K562 (cell line): ENCODE results near the gene VDR. TPM values are rescaled to one million over a fixed set of nuclear protein-coding genes. Genes with fewer than 3 reads are reported as not detected.

Source experiments
- ATAC-seq: fragments of 200-7000 bp; cut with Tn5 transposase; 3 replicates; pipeline ENCODE4 v1.9.1; 2020; ENCODE audit warnings: moderate library complexity
- BruUV-seq: library from RNA; stranded (reverse); fragments of 400-500 nt; replicated peaks from 2 replicates; lab custom pipeline; 2021; lab: Mats Ljungman, UMichigan
- CTCF ChIA-PET: fragments of 300-600 bp; formaldehyde crosslinking; extraction: SDS; loops from one replicate; lab custom pipeline; 2021; ENCODE audit warnings: low intra/inter-chr PET ratio; lab: Yijun Ruan, JAX
- POLR2A ChIA-PET: fragments of 300-600, 350-650 bp; sonication (Branson Sonifier 250); formaldehyde crosslinking; extraction: SDS; loops from one replicate; lab custom pipeline; 2021; ENCODE audit warnings: antibody characterized with exemption, inconsistent platforms; lab: Yijun Ruan, JAX
- DNase-seq, 4 experiments: peaks; one replicate each; pipeline versions ENCODE4 v3.0.0 to v3.0.0-alpha.2; 2011 to 2018; ENCODE audit warnings: low spot score in 3 of 4, mixed read lengths in 3 of 4; ENCODE audit errors: extremely low read depth in 1 of 4
- FAIRE-seq: peaks from 2 replicates; lab custom pipeline; 2011; peaks lifted over from hg19 to GRCh38; lab: Jason Lieb, UNC
- H2AFZ ChIP-seq: 2 replicates; pipeline ENCODE4 v1.6.0; 2011; ENCODE audit warnings: low read depth, low read length, control low read depth, inconsistent platforms
- H3K27ac ChIP-seq: fragments of 200-600 bp; 3 replicates; pipeline ENCODE4 v1.8.0; 2011; ENCODE audit warnings: low read depth, mild to moderate bottlenecking, control low read depth, inconsistent platforms, low read length, moderate library complexity, mixed read lengths; ENCODE audit errors: extremely low read depth
- H3K27me3 ChIP-seq, 2 experiments: fragments of 300-600 bp in 1 of 2; 2 replicates in 1 of 2; 3 replicates in 1 of 2; pipeline versions ENCODE4 v1.6.0 to v1.8.0; 2011; ENCODE audit warnings: inconsistent platforms in 2 of 2, low read length in 2 of 2, mild to moderate bottlenecking in 1 of 2, mixed read lengths in 1 of 2, moderate library complexity in 1 of 2; ENCODE audit not compliant: control insufficient read depth in 2 of 2, insufficient read depth in 2 of 2
- H3K36me3 ChIP-seq: fragments of 300-600 bp; 3 replicates; pipeline ENCODE4 v1.8.0; 2011; ENCODE audit warnings: mild to moderate bottlenecking, low read length, inconsistent platforms; ENCODE audit not compliant: control insufficient read depth, insufficient read depth
- H3K4me1 ChIP-seq, 2 experiments: fragments of 200-600 bp in 1 of 2; replicated peaks in 1 of 2; 2 replicates in 1 of 2; 3 replicates in 1 of 2; pipeline versions ENCODE4 v1.5.1 to v1.8.0; 2011; ENCODE audit warnings: inconsistent platforms in 2 of 2, low read length in 2 of 2, mild to moderate bottlenecking in 1 of 2, mixed read lengths in 1 of 2, moderate library complexity in 1 of 2; ENCODE audit not compliant: control insufficient read depth in 2 of 2, insufficient read depth in 2 of 2
- H3K4me2 ChIP-seq: 2 replicates; pipeline ENCODE4 v1.6.1; 2011; ENCODE audit warnings: low read length, control low read depth, inconsistent platforms, mixed read lengths; ENCODE audit not compliant: insufficient read depth
- H3K4me3 ChIP-seq: fragments of 200-600 bp; sonication (generic), shearing (Covaris generic); 2 replicates; pipeline ENCODE4 v1.5.1; 2016; ENCODE audit warnings: control low read depth, inconsistent platforms
- H3K79me2 ChIP-seq: fragments of 200-600 bp; 3 replicates; pipeline ENCODE4 v1.8.0; 2011; ENCODE audit warnings: low read length, inconsistent platforms; ENCODE audit not compliant: control insufficient read depth, insufficient read depth
- H3K9ac ChIP-seq, 2 experiments: 2 replicates each; pipeline versions ENCODE4 v1.6.0 to v1.6.1; 2011; ENCODE audit warnings: low read depth in 2 of 2, low read length in 2 of 2, control low read depth in 1 of 2, inconsistent platforms in 1 of 2, mild to moderate bottlenecking in 1 of 2, mixed read lengths in 1 of 2; ENCODE audit not compliant: insufficient read depth in 1 of 2
- H3K9me1 ChIP-seq: one replicate; pipeline ENCODE4 v1.6.0; 2011; ENCODE audit warnings: inconsistent platforms, mild to moderate bottlenecking, low read length, moderate library complexity; ENCODE audit not compliant: control insufficient read depth, insufficient read depth
- H3K9me3 ChIP-seq: replicated peaks from 2 replicates; pipeline ENCODE4 v1.5.1; 2011; ENCODE audit warnings: low read depth, low read length, inconsistent platforms; ENCODE audit not compliant: control insufficient read depth, insufficient read depth
- H4K20me1 ChIP-seq: replicated peaks from 2 replicates; pipeline ENCODE4 v1.6.1; 2011; ENCODE audit warnings: low read length, inconsistent platforms, mixed read lengths; ENCODE audit not compliant: control insufficient read depth, insufficient read depth
- JUND ChIP-seq, 2 experiments: IDR thresholded peaks; 2 replicates in 1 of 2; 3 replicates in 1 of 2; pipeline ENCODE4 v1.6.1; 2011; ENCODE audit warnings: borderline replicate concordance in 2 of 2, low read depth in 2 of 2, low read length in 2 of 2, improper control_type of control experiment in 1 of 2, missing biosample characterization in 1 of 2, missing genetic modification characterization in 1 of 2, missing genetic modification reagents in 1 of 2
- KLF16 ChIP-seq: IDR thresholded peaks from 2 replicates; pipeline ENCODE4 v1.6.1; 2016; ENCODE audit warnings: antibody characterized with exemption
- RAD21 ChIP-seq, 2 experiments: fragments of 250-450 bp in 1 of 2; fragments of 450-650 bp in 1 of 2; sonication (Bioruptor Pico) in 1 of 2; formaldehyde crosslinking in 1 of 2; IDR thresholded peaks in 1 of 2; conservative IDR thresholded peaks in 1 of 2; 2 replicates each; pipeline versions ENCODE4 v1.4.0 to v1.8.0; 2020 to 2022; ENCODE audit warnings: mild to moderate bottlenecking in 2 of 2, moderate library complexity in 1 of 2
- RB1 ChIP-seq: fragments of 450-650 bp; IDR thresholded peaks from 2 replicates; pipeline ENCODE4 v1.6.1; 2017; ENCODE audit warnings: low read depth, mild to moderate bottlenecking
- RBM22 ChIP-seq: fragments of 200-400 bp; formaldehyde crosslinking; IDR thresholded peaks from 2 replicates; pipeline ENCODE4 v1.6.1; 2018; ENCODE audit warnings: low read length, low read depth; ENCODE audit not compliant: poor library complexity, severe bottlenecking
- RHOXF2B ChIP-seq: fragments of 250-450 bp; sonication (Bioruptor Pico); conservative IDR thresholded peaks from 2 replicates; pipeline ENCODE4 v1.5.1; 2021
- SETDB1 ChIP-seq: IDR thresholded peaks from one replicate; pipeline ENCODE4 v1.6.1; 2012; ENCODE audit warnings: low read length, control low read depth, inconsistent platforms
- SMARCA5 ChIP-seq: fragments of 450-650 bp; IDR thresholded peaks from 2 replicates; pipeline ENCODE4 v1.6.1; 2016
- WGBS: fragments of 100-300 bp; shearing (Covaris generic); methylation state at CpG from one replicate; pipeline ENCODE4 v1.1.6; 2016; ENCODE audit warnings: low coverage, mixed read lengths; ENCODE audit not compliant: insufficient coverage; ENCODE audit errors: missing lambda C conversion rate; 5-methylcytosine and 5-hydroxymethylcytosine counted together
- in situ Hi-C: fragments of 300-500 bp; cut with MboI; formaldehyde crosslinking; loops from 4 replicates; pipeline ENCODE4 v1.15.0; 2018; ENCODE audit warnings: inconsistent platforms, mixed read lengths
- intact Hi-C: fragments of 100-400 bp; cut with micrococcal nuclease; formaldehyde crosslinking; loops from 2 replicates; pipeline ENCODE4 v1.14.2; 2022
- polyA plus RNA-seq, 8 experiments: library from polyadenylated mRNA; depleted of rRNA in 4 of 8; stranded (reverse) in 5 of 8; unstranded in 3 of 8; fragments of >200 nt; fragmentation: Nextera tagmentation in 2 of 8; fragmentation: Illumina TruSeq in 1 of 8; extraction: Ambion mirVana in 2 of 8; extraction: Trizol in 1 of 8; gene quantifications; 2 replicates each; pipeline versions ENCODE4 v1.2.1 to v1.2.3, GENCODE V29; 2011 to 2014; ENCODE audit warnings: inconsistent platforms in 1 of 8, missing spikeins in 1 of 8
- total RNA-seq, 7 experiments: library from RNA; depleted of rRNA in 6 of 7; stranded (reverse); fragments of >200 nt in 6 of 7; fragmentation: Illumina TruSeq in 2 of 7; extraction: Trizol in 2 of 7; gene quantifications; 2 replicates each; pipeline versions ENCODE4 v1.2.1 to v1.2.3, GENCODE V29; 2011 to 2021; ENCODE audit warnings: low replicate concordance in 1 of 7
- TF ChIP-seq, protein P1 (sequence below), 3 experiments: IDR thresholded peaks in 2 of 3; conservative IDR thresholded peaks in 1 of 3; 2 replicates each; pipeline ENCODE4 v1.5.1; 2011 to 2012; ENCODE audit warnings: low read length in 3 of 3, mild to moderate bottlenecking in 3 of 3, control low read depth in 2 of 3, improper control_type of control experiment in 1 of 3, inconsistent platforms in 1 of 3, low read depth in 1 of 3, mixed read lengths in 1 of 3, moderate library complexity in 1 of 3; ENCODE audit not compliant: insufficient read depth in 2 of 3
- TF ChIP-seq, protein P2 (sequence below): IDR thresholded peaks from 2 replicates; pipeline ENCODE4 v1.6.1; 2011; ENCODE audit warnings: borderline replicate concordance, low read depth, mild to moderate bottlenecking, moderate library complexity, low read length; ENCODE audit not compliant: insufficient read depth, poor library complexity, severe bottlenecking

The VDR gene
- total and polyA plus RNA-seq, 9 of the 15 experiments (the other 6 are each of a cell fraction or from before 2014, with no cell fraction given), result 0.61 to 4.8 (median 2.0) TPM

DNA sequence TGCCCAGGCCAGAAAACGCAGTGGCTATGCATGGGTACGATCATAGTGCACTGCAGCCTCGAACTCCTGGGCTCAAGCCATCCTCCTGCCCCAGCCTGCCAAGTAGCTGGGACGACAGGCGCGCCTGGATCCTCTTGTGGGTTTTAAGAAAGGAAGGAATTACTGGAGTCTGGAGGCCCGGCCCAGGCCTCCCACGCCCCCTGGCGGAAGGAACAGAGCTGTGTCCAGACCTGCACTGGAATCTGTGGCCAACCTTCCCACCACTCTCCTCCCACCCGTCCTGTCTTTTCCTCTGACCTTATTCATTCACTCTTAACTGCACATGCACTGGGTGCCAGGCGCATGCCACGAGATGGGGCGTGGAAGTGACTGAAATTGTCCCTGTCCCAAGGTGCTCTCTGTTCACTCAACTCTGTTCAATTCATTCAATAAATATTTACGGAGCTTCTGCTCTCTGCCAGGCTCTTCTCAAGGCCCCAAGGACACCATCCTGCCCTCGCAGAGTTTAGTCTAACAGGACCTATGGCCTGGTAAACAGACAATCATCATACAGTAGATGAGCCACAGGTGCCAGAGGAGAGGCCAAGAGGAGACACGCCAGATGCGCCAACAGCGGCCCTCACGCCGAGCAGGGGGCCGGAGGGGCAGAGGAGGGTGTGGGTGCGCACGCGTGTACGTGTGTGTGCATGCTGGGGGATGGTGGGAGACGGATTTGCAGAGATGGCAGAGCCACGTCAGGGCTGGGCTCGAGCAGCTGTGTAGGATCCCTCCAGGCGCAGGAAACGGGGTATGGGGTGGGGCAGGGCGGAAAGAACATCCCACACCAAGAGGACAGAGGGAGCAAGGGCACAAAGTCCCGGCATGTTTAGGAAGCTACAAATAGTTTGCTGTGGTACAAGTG, 44.9 kb upstream of the VDR start:
- FAIRE-seq (peak; percentile 92), DNase-seq (peak; percentile 83 to 86 (median 84)), ATAC-seq (peak; percentile 96)
- CTCF ChIA-PET, result interaction anchor here (0.6 to 1.6 kb wide), 6 partner anchors 10 to 295 kb away, joined by 3 to 6 read pairs (median 4); no protein-coding TSS in a partner anchor
- H3K4me3 ChIP-seq, result no peak overlapping the region
- BruUV-seq, result no TSS peak
- no peaks in the 10 kb centered on the region for H3K79me2 ChIP-seq
- POLR2A ChIA-PET, result interaction anchor here (0.6 to 1.2 kb wide), 8 partner anchors 9 to 410 kb away, joined by 3 to 6 read pairs (median 3); no protein-coding TSS in a partner anchor
- 28% methylated on average over 28 of the region's 32 CpGs for WGBS
- no peaks in the 10 kb centered on the region for H3K36me3 ChIP-seq
- intact Hi-C loops, result loop anchor here (1.0 to 5.0 kb wide), 6 partner anchors 42 to 239 kb away; no protein-coding TSS in a partner anchor
- no peaks in the 10 kb centered on the region for H4K20me1 ChIP-seq
- in situ Hi-C loops, result loop anchor here (5.0 kb wide), 1 partner anchor 237 kb away; no protein-coding TSS in a partner anchor
- peaks cover 0 to 11% of the 10 kb centered on the region in 2 experiments; a peak in 3 of 5 replicates for H3K4me1 ChIP-seq
- H3K9me3 ChIP-seq, result no peaks in the 10 kb centered on the region
- no peaks in the 10 kb centered on the region for H3K9me1 ChIP-seq
- peaks cover 6 to 49% of the 10 kb centered on the region in 2 experiments; a peak in 3 of 5 replicates for H3K27me3 ChIP-seq
- H2AFZ ChIP-seq, result peak overlapping the region; percentile 61; the same call in 1 of the 2 replicates
- no peak overlapping the region for H3K4me2 ChIP-seq
- no peak overlapping the region for H3K27ac ChIP-seq
- H3K9ac ChIP-seq, result peak overlapping the region in 1 of 2 experiments; percentile 41; a peak in 2 of 4 replicates
- peak; percentile 78 to 87 for TF ChIP-seq RAD21 (CRISPR knock-in tag; conservative IDR thresholded peaks at IDR 0.05 in 1 of 2, IDR thresholded peaks at IDR 0.05 in 1 of 2)
- peak; percentile 57; the same call in 1 of the 2 replicates for TF ChIP-seq KLF16
- TF ChIP-seq SETDB1, result no peak
- TF ChIP-seq RBM22, result no peak
- 0 out of 2 replicates have a peak, but pooled peaks have one; percentile 17 for TF ChIP-seq JUND (IDR thresholded peaks at IDR 0.05; ENCODE audit: borderline replicate concordance, low read depth, low read length)
- TF ChIP-seq JUND (tag; IDR thresholded peaks at IDR 0.05; ENCODE audit: borderline replicate concordance, low read depth, low read length), result no peak; the same call in 2 of the 3 replicates
- no peak for TF ChIP-seq RHOXF2B (CRISPR knock-in tag)
- TF ChIP-seq, protein P1, sequence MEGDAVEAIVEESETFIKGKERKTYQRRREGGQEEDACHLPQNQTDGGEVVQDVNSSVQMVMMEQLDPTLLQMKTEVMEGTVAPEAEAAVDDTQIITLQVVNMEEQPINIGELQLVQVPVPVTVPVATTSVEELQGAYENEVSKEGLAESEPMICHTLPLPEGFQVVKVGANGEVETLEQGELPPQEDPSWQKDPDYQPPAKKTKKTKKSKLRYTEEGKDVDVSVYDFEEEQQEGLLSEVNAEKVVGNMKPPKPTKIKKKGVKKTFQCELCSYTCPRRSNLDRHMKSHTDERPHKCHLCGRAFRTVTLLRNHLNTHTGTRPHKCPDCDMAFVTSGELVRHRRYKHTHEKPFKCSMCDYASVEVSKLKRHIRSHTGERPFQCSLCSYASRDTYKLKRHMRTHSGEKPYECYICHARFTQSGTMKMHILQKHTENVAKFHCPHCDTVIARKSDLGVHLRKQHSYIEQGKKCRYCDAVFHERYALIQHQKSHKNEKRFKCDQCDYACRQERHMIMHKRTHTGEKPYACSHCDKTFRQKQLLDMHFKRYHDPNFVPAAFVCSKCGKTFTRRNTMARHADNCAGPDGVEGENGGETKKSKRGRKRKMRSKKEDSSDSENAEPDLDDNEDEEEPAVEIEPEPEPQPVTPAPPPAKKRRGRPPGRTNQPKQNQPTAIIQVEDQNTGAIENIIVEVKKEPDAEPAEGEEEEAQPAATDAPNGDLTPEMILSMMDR (IDR thresholded peaks at IDR 0.05 in 2 of 3, conservative IDR thresholded peaks at IDR 0.05 in 1 of 3; ENCODE audit: insufficient read depth in 2 of 3, low read depth in 1 of 3, low read length in 3 of 3), result peak; percentile 88 to 92 (median 92)
- peak; percentile 42; the same call in 1 of the 2 replicates for TF ChIP-seq RB1
- TF ChIP-seq SMARCA5, result no peak
- TF ChIP-seq, protein P2, sequence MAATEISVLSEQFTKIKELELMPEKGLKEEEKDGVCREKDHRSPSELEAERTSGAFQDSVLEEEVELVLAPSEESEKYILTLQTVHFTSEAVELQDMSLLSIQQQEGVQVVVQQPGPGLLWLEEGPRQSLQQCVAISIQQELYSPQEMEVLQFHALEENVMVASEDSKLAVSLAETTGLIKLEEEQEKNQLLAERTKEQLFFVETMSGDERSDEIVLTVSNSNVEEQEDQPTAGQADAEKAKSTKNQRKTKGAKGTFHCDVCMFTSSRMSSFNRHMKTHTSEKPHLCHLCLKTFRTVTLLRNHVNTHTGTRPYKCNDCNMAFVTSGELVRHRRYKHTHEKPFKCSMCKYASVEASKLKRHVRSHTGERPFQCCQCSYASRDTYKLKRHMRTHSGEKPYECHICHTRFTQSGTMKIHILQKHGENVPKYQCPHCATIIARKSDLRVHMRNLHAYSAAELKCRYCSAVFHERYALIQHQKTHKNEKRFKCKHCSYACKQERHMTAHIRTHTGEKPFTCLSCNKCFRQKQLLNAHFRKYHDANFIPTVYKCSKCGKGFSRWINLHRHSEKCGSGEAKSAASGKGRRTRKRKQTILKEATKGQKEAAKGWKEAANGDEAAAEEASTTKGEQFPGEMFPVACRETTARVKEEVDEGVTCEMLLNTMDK, result peak; percentile 75
